Common myeloid progenitor, CD34-positive (primary cell): ENCODE measurements around the gene AK1.
"Not testable (repeated sequence)": the region's sequence is repeated elsewhere in the genome, so short reads cannot be mapped to it uniquely, and the experiment has no call there.

ENCODE experiments used
- CTCF ChIA-PET: fragments of 350-600 bp; sonication (Branson Sonifier 250); formaldehyde crosslinking; loops from one replicate; lab custom pipeline; 2021; ENCODE audit warnings: antibody characterized with exemption; lab: Charles Lee
- POLR2A ChIA-PET: fragments of 350-600 bp; sonication (Branson Sonifier 250); formaldehyde crosslinking; loops from one replicate; lab custom pipeline; 2021; ENCODE audit warnings: antibody characterized with exemption; lab: Charles Lee
- DNase-seq, 3 donors: peaks; one replicate each; pipeline versions ENCODE4 v3.0.0 to v3.0.0-alpha.2; 2013
- H3K27ac ChIP-seq, 2 experiments: 1 replicate in 1 of 2; 2 replicates in 1 of 2; pipeline ENCODE4 v1.7.0; 2013; ENCODE audit warnings: inconsistent platforms in 2 of 2, low read length in 2 of 2, mild to moderate bottlenecking in 2 of 2, low read depth in 1 of 2, moderate library complexity in 1 of 2; ENCODE audit not compliant: severe bottlenecking in 2 of 2, insufficient read depth in 1 of 2, poor library complexity in 1 of 2
- H3K27me3 ChIP-seq, 5 experiments: replicated peaks in 2 of 5; 1 replicate in 3 of 5; 2 replicates in 2 of 5; pipeline versions ENCODE4 v1.6.1 to v1.7.0; 2013; ENCODE audit warnings: low read length in 4 of 5, mild to moderate bottlenecking in 2 of 5, moderate library complexity in 2 of 5, inconsistent platforms in 1 of 5; ENCODE audit not compliant: insufficient read depth in 5 of 5, control insufficient read depth in 4 of 5
- H3K36me3 ChIP-seq, 4 experiments: 1 replicate in 2 of 4; 2 replicates in 2 of 4; pipeline versions ENCODE4 v1.6.1 to v1.7.0; 2013; ENCODE audit warnings: low read length in 3 of 4, control low read depth in 1 of 4, mild to moderate bottlenecking in 1 of 4; ENCODE audit not compliant: control insufficient read depth in 4 of 4, insufficient read depth in 4 of 4
- H3K4me1 ChIP-seq, 4 experiments: 1 replicate in 3 of 4; 2 replicates in 1 of 4; pipeline versions ENCODE4 v1.6.1 to v1.7.1; 2013; ENCODE audit warnings: low read length in 3 of 4, mild to moderate bottlenecking in 3 of 4, control low read depth in 1 of 4, inconsistent platforms in 1 of 4, moderate library complexity in 1 of 4; ENCODE audit not compliant: control insufficient read depth in 4 of 4, insufficient read depth in 4 of 4; ENCODE audit errors: control extremely low read depth in 1 of 4
- H3K4me3 ChIP-seq, 7 experiments: 1 replicate in 4 of 7; 2 replicates in 3 of 7; pipeline versions ENCODE4 v1.5.1 to v1.7.0; 2013; ENCODE audit warnings: mild to moderate bottlenecking in 7 of 7, low read length in 6 of 7, moderate library complexity in 6 of 7, inconsistent platforms in 2 of 7, low read depth in 2 of 7, control low read depth in 1 of 7; ENCODE audit not compliant: insufficient read depth in 4 of 7, control insufficient read depth in 1 of 7; ENCODE audit errors: extremely low read depth in 1 of 7
- H3K9me3 ChIP-seq, 5 experiments: 1 replicate in 4 of 5; 2 replicates in 1 of 5; pipeline versions ENCODE4 v1.6.1 to v1.7.1; 2013; ENCODE audit warnings: low read length in 4 of 5, mild to moderate bottlenecking in 2 of 5, inconsistent platforms in 1 of 5, low read depth in 1 of 5, moderate library complexity in 1 of 5; ENCODE audit not compliant: control insufficient read depth in 4 of 5, insufficient read depth in 2 of 5; ENCODE audit errors: control extremely low read depth in 1 of 5
- WGBS: methylation state at CpG from one replicate; pipeline ENCODE4 v1.1.5; 2013; ENCODE audit not compliant: insufficient coverage; 5-methylcytosine and 5-hydroxymethylcytosine counted together

AK1 gene

DNA sequence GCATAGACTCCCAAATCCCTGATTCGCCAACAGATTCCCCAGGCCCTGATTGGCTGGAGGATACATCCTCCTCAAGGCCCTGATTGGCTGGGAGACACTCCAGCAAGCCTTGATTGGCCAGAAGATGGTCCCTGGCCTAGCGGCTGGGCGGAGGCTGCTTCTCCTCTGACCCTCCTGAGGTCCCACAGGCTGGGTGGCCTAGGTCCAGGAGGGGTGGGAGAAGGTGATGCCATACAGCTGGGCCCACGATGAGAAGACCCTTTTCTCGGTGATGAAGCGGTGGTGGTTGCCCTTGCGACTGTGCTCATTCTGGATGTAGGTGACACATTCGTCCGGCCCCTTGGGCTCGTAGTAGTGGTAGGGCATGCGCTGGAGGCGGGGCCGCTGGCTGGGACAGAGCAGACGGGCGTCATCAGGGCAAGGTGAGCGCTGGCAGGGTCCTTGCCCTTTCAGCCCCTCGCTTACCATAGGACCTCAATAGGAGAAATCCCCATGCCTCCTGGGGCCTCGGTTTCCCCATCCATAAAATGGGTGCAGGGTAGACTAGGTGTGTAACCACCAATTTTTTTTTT lies 9.0 kb upstream of the AK1 start:
- no peak overlapping the region for H3K4me3 ChIP-seq

GRCh38 chr9:127885508-127886281 lies 8.2 kb upstream of the AK1 start:
- peaks cover 2 to 44% (median 22%) of the 10 kb centered on the region in 4 experiments for H3K36me3 ChIP-seq
- POLR2A ChIA-PET: interaction anchor here (0.9 to 1.8 kb wide), 2 partner anchors 13 to 18 kb away, joined by 4 to 7 read pairs; no protein-coding TSS in a partner anchor

More for the DNA sequence above, 9.0 kb upstream of the AK1 start:
- Histone ChIP-seq H3K4me1 (peaks cover 4 to 45% (median 39%) of the 10 kb centered on the region in 4 experiments), H3K9me3 (no peaks in the 10 kb centered on the region), H3K36me3 (peaks cover 5 to 49% (median 26%) of the 10 kb centered on the region in 4 experiments), H3K27ac (no peak overlapping the region), H3K27me3 (no peaks in the 10 kb centered on the region)
- DNase-seq: no peak
- CTCF ChIA-PET: interaction anchor here (1.6 kb wide), 1 partner anchor 12 kb away, joined by 6 read pairs; no protein-coding TSS in a partner anchor
- 99% methylated on average over 15 of the region's 18 CpGs for WGBS
- POLR2A ChIA-PET: no interaction called here

DNA sequence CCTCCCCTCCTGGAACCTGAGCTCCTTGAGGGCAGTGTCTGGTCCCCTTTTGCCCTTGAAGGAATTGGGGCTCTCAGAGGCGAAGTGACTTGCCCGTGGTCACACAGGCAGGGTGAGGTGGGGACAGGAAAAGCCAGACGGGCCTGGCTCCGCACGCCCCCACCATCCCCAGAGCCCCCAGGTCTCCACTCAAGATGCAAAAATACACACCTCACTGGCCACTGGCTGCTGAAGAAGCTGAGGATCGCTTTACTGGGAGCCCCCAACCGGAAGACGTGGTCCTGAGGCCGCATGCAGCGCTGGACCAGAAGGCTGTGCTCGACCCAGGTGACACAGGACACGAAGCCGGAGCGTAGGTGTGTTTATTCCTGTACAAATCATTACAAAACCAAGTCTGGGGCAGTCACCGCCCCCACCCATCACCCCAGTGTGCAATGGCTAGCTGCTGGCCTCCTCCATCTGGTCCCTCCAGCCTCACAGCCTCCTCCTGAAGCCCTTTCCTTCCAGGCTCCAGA lies 7.6 kb upstream of the AK1 start:
- Histone ChIP-seq H3K27ac (peak overlapping the region in 1 of 2 experiments; percentile 54), H3K4me3 (peak overlapping the region in 1 of 7 experiments; percentile 23), H3K27me3 (no peaks in the 10 kb centered on the region), H3K4me1 (peaks cover 4 to 45% (median 39%) of the 10 kb centered on the region in 4 experiments), H3K36me3 (peaks cover 2 to 37% (median 19%) of the 10 kb centered on the region in 4 experiments), H3K9me3 (no peaks in the 10 kb centered on the region)
- DNase-seq: no peak
- POLR2A ChIA-PET: interaction anchor here (0.9 to 1.8 kb wide), 2 partner anchors 14 to 18 kb away, joined by 4 to 7 read pairs; no protein-coding TSS in a partner anchor
- 67% methylated on average over 11 of the region's 15 CpGs for WGBS
- CTCF ChIA-PET: interaction anchor here (0.7 to 2.2 kb wide), 14 partner anchors 9 to 98 kb away, joined by 3 to 15 read pairs (median 4); partner anchors contain the start of genes ENG, ST6GALNAC4 and ST6GALNAC6

More at GRCh38 chr9:127885508-127886281, 8.2 kb upstream of the AK1 start:
- peaks cover 4 to 45% (median 39%) of the 10 kb centered on the region in 4 experiments for H3K4me1 ChIP-seq
- 86% methylated on average over 8 of the region's 13 CpGs for whole genome bisulfite sequencing
- peak overlapping the region in 1 of 7 experiments; percentile 23 for H3K4me3 ChIP-seq
- CTCF ChIA-PET: interaction anchor here (0.8 to 2.2 kb wide), 9 partner anchors 9 to 40 kb away, joined by 3 to 15 read pairs (median 4); partner anchors contain the start of genes ENG and ST6GALNAC6
- H3K27me3 ChIP-seq: no peaks in the 10 kb centered on the region
- H3K9me3 ChIP-seq: no peaks in the 10 kb centered on the region
- peak overlapping the region in 1 of 2 experiments; percentile 59 for H3K27ac ChIP-seq
- DNase-seq: no peak

DNA sequence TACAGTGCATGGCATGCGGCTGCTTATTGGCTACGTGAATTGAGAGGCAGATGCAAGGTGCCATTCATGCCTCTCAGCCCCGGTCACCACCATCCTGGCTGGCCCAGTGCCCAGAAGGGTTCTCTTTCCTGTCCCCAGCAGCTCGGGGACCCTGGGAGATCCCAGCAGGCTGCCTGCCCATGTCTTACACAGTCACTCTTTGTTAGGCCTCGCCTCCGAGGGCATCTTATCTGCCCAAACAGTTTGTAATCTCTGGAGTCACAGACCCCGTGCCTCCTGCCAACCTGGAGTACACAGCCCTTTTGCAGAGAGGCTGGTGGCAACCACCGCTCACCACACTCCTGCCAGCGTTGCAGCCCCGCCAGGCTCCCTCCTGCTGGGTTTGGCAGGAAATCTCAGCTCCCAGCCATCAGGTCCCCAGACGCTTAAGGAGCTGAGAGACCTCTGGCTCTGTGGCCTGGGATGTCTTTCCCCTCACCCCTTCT lies 7.0 kb upstream of the AK1 start:
- no peaks in the 10 kb centered on the region for H3K27me3 ChIP-seq
- under 1% methylated on average over 11 of the region's 11 CpGs for WGBS
- peak overlapping the region in 1 of 2 experiments; percentile 54 for H3K27ac ChIP-seq
- DNase-seq: peak; percentile 94 to 99 (median 98)
- H3K9me3 ChIP-seq: no peaks in the 10 kb centered on the region
- peaks cover 2 to 35% (median 18%) of the 10 kb centered on the region in 4 experiments for H3K36me3 ChIP-seq
- peak overlapping the region in 3 of 7 experiments; percentile 1 to 45 (median 23) for H3K4me3 ChIP-seq
- H3K4me1 ChIP-seq: peaks cover 4 to 45% (median 39%) of the 10 kb centered on the region in 4 experiments
- ChIA-PET CTCF (interaction anchor here (0.7 to 2.2 kb wide), 13 partner anchors 10 to 100 kb away, joined by 3 to 15 read pairs (median 4); partner anchors contain the start of genes ENG, ST6GALNAC4 and ST6GALNAC6), POLR2A (interaction anchor here (1.8 kb wide), 1 partner anchor 19 kb away, joined by 7 read pairs; no protein-coding TSS in a partner anchor)

- peak overlapping the region in 2 of 7 experiments; percentile 42 to 45 for H3K4me3 ChIP-seq
- 84% methylated on average over 5 of the region's 7 CpGs for WGBS
- ChIA-PET CTCF (interaction anchor here (0.9 to 2.2 kb wide), 4 partner anchors 32 to 99 kb away, joined by 3 to 14 read pairs (median 4); partner anchors contain the start of gene ST6GALNAC4), POLR2A (interaction anchor here (1.8 kb wide), 1 partner anchor 19 kb away, joined by 7 read pairs; no protein-coding TSS in a partner anchor)
- H3K27me3 ChIP-seq: no peaks in the 10 kb centered on the region
- peaks cover 2 to 35% (median 17%) of the 10 kb centered on the region in 4 experiments for H3K36me3 ChIP-seq
- DNase-seq: no peak
- H3K27ac ChIP-seq: no peak overlapping the region
- no peaks in the 10 kb centered on the region for H3K9me3 ChIP-seq
- peaks cover 4 to 45% (median 40%) of the 10 kb centered on the region in 4 experiments for H3K4me1 ChIP-seq
Observed at GRCh38 chr9:127883959-127884358, 6.5 kb upstream of the AK1 start.

GRCh38 chr9:127881715-127882114 lies 4.2 kb upstream of the AK1 start:
- CTCF ChIA-PET: interaction anchor here (0.6 to 3.5 kb wide), 14 partner anchors 11 to 146 kb away, joined by 3 to 33 read pairs (median 7); partner anchors contain the start of genes CDK9 and ST6GALNAC4
- H3K27me3 ChIP-seq, H3K9me3 ChIP-seq, DNase-seq, H3K27ac ChIP-seq, H3K4me3 ChIP-seq: not testable (repeated sequence)
- peaks cover 2 to 22% (median 5%) of the 10 kb centered on the region in 4 experiments for H3K36me3 ChIP-seq
- H3K4me1 ChIP-seq: peaks cover 4 to 61% (median 47%) of the 10 kb centered on the region in 4 experiments
- 100% methylated on average over 2 of the region's 3 CpGs for WGBS
- POLR2A ChIA-PET: interaction anchor here (0.6 to 2.2 kb wide), 4 partner anchors 17 to 79 kb away, joined by 3 to 13 read pairs (median 4); partner anchors contain the start of genes FPGS, ST6GALNAC4 and ST6GALNAC6
